ENCODE results near the gene ORC2.

- TF ChIP-seq RAD21 (IDR thresholded peaks at IDR 0.05; ENCODE audit: low read depth) (no peak), CEBPB (IDR thresholded peaks at IDR 0.05) (no peak), REST (IDR thresholded peaks at IDR 0.05; ENCODE audit: low read depth) (no peak), EGR1 (IDR thresholded peaks at IDR 0.05) (no peak), TEAD4 (IDR thresholded peaks at IDR 0.05) (no peak), NFIC (IDR thresholded peaks at IDR 0.05) (no peak), EP300 (IDR thresholded peaks at IDR 0.05; ENCODE audit: borderline replicate concordance) (no peak), USF1 (IDR thresholded peaks at IDR 0.05) (no peak), ZBTB7A (IDR thresholded peaks at IDR 0.05; ENCODE audit: low read depth) (no peak), FOXM1 (IDR thresholded peaks at IDR 0.05; ENCODE audit: borderline replicate concordance, low read depth) (no peak)
- TF ChIP-seq, protein P1, sequence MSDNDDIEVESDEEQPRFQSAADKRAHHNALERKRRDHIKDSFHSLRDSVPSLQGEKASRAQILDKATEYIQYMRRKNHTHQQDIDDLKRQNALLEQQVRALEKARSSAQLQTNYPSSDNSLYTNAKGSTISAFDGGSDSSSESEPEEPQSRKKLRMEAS (IDR thresholded peaks at IDR 0.05): no peak
Measured at GRCh38 chr2:200878289-200878880, 85.1 kb downstream of the ORC2 start.
